Measurements from ENCODE around the gene TESK1.

Gene TESK1

GRCh38 chr9:35603986-35604577, 980 bp upstream of the TESK1 start:
- H3K4me1 Mint-ChIP-seq: peaks cover 34% of the 10 kb centered on the region
- no peaks in the 10 kb centered on the region for H3K27me3 Mint-ChIP-seq (ENCODE audit: low read depth)
- H3K9me3 Mint-ChIP-seq: no peaks in the 10 kb centered on the region
- TF ChIP-seq, protein P1, sequence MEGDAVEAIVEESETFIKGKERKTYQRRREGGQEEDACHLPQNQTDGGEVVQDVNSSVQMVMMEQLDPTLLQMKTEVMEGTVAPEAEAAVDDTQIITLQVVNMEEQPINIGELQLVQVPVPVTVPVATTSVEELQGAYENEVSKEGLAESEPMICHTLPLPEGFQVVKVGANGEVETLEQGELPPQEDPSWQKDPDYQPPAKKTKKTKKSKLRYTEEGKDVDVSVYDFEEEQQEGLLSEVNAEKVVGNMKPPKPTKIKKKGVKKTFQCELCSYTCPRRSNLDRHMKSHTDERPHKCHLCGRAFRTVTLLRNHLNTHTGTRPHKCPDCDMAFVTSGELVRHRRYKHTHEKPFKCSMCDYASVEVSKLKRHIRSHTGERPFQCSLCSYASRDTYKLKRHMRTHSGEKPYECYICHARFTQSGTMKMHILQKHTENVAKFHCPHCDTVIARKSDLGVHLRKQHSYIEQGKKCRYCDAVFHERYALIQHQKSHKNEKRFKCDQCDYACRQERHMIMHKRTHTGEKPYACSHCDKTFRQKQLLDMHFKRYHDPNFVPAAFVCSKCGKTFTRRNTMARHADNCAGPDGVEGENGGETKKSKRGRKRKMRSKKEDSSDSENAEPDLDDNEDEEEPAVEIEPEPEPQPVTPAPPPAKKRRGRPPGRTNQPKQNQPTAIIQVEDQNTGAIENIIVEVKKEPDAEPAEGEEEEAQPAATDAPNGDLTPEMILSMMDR (IDR thresholded peaks at IDR 0.05; ENCODE audit: unreplicated experiment in 3 of 3): peak; percentile 94 to 99 (median 99)
- peak overlapping the region; percentile 94 to 99 (median 94) for H3K4me3 Mint-ChIP-seq
- H3K27ac Mint-ChIP-seq: peak overlapping the region; percentile 95 to 100 (median 99)
- peaks cover 20% of the 10 kb centered on the region for H3K36me3 Mint-ChIP-seq (ENCODE audit: low read depth)

DNA sequence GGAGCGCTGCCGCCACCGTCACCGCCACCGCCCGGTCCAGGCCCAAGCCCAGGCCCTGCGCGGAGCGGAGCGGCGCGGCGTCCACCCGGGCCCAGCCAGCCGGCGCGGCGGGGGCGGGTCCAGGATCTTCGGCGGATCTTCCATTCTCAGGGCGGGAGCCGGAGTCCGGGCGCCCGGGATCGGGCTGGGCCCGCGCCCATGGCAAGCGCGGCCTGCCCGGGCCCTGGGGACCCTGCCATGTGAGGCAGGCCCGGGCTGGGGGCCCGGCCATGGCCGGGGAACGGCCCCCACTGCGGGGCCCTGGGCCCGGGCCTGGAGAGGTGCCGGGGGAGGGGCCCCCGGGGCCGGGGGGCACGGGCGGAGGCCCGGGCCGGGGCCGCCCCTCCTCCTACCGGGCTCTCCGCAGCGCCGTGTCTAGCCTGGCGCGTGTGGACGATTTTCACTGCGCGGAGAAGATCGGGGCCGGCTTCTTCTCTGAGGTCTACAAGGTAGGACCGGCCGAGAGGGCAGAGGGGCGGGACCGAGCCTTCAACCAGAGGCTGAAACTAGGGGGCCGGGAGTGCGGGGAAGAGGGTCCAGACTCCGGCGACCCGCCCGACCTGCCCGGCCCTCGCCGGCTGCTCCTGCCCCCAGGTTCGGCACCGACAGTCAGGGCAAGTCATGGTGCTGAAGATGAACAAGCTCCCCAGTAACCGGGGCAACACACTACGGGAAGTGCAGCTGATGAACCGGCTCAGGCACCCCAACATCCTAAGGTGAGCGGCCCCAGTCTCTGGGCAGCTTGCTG, 482 bp downstream of the TESK1 start:
- Mint-ChIP-seq H3K4me1 (peaks cover 34% of the 10 kb centered on the region), H3K4me3 (peak overlapping the region; percentile 85 to 90 (median 88)), H3K36me3 (ENCODE audit: low read depth) (peaks cover 23% of the 10 kb centered on the region), H3K9me3 (no peaks in the 10 kb centered on the region), H3K27ac (peak overlapping the region in 2 of 3 experiments; percentile 74 to 79), H3K27me3 (ENCODE audit: low read depth) (no peaks in the 10 kb centered on the region)
- TF ChIP-seq, protein P1 (IDR thresholded peaks at IDR 0.05; ENCODE audit: unreplicated experiment in 3 of 3): no peak

- Mint-ChIP-seq H3K4me1 (peaks cover 34% of the 10 kb centered on the region), H3K4me3 (peak overlapping the region; percentile 85 to 90 (median 88)), H3K9me3 (no peaks in the 10 kb centered on the region)
Measured at GRCh38 chr9:35606138-35606504, 1.1 kb downstream of the TESK1 start.

GRCh38 chr9:35606726-35607125, 1.7 kb downstream of the TESK1 start:
- peaks cover 38% of the 10 kb centered on the region for H3K4me1 Mint-ChIP-seq
- H3K9me3 Mint-ChIP-seq: no peaks in the 10 kb centered on the region
- H3K27ac Mint-ChIP-seq: no peak overlapping the region
- H3K27me3 Mint-ChIP-seq (ENCODE audit: low read depth): no peaks in the 10 kb centered on the region
- H3K4me3 Mint-ChIP-seq: peak overlapping the region; percentile 70 to 82 (median 77)
- TF ChIP-seq, protein P1 (IDR thresholded peaks at IDR 0.05; ENCODE audit: unreplicated experiment in 3 of 3): no peak
- peaks cover 26% of the 10 kb centered on the region for H3K36me3 Mint-ChIP-seq (ENCODE audit: low read depth)

More at GRCh38 chr9:35606138-35606504, 1.1 kb downstream of the TESK1 start:
- TF ChIP-seq, protein P1 (IDR thresholded peaks at IDR 0.05; ENCODE audit: unreplicated experiment in 3 of 3): no peak
- H3K36me3 Mint-ChIP-seq (ENCODE audit: low read depth): peaks cover 26% of the 10 kb centered on the region
- H3K27me3 Mint-ChIP-seq (ENCODE audit: low read depth): no peaks in the 10 kb centered on the region
- H3K27ac Mint-ChIP-seq: peak overlapping the region in 2 of 3 experiments; percentile 74 to 79

- no peaks in the 10 kb centered on the region for H3K9me3 Mint-ChIP-seq
- H3K27me3 Mint-ChIP-seq (ENCODE audit: low read depth): peaks cover 3% of the 10 kb centered on the region
- H3K4me1 Mint-ChIP-seq: peaks cover 29% of the 10 kb centered on the region
- no peak overlapping the region for H3K27ac Mint-ChIP-seq
- peak overlapping the region in 2 of 3 experiments; percentile 43 to 82 for H3K4me3 Mint-ChIP-seq
- TF ChIP-seq, protein P1 (IDR thresholded peaks at IDR 0.05; ENCODE audit: unreplicated experiment in 3 of 3): no peak
- H3K36me3 Mint-ChIP-seq (ENCODE audit: low read depth): peaks cover 26% of the 10 kb centered on the region
Measured at GRCh38 chr9:35608221-35608620, 3.2 kb downstream of the TESK1 start.

Data from nephron (organoid).